HUES6 (cell line): ENCODE measurements around the gene MAP3K12.
"Not testable (repeated sequence)": the region's sequence is repeated elsewhere in the genome, so short reads cannot be mapped to it uniquely, and the experiment has no call there.

Experiments
- H3K27ac ChIP-seq: 2 replicates; pipeline ENCODE4 v1.7.0; 2013; ENCODE audit warnings: low read depth, mild to moderate bottlenecking, low read length, inconsistent platforms
- H3K27me3 ChIP-seq: 2 replicates; pipeline ENCODE4 v1.6.1; 2013; ENCODE audit warnings: low read length; ENCODE audit not compliant: control insufficient read depth, insufficient read depth
- H3K36me3 ChIP-seq: 2 replicates; pipeline ENCODE4 v1.6.1; 2013; ENCODE audit warnings: low read length; ENCODE audit not compliant: control insufficient read depth, insufficient read depth
- H3K4me1 ChIP-seq: 2 replicates; pipeline ENCODE4 v1.6.1; 2013; ENCODE audit warnings: low read length; ENCODE audit not compliant: control insufficient read depth, insufficient read depth
- H3K4me3 ChIP-seq: 2 replicates; pipeline ENCODE4 v1.5.1; 2013; ENCODE audit warnings: low read depth, low read length
- H3K9ac ChIP-seq: one replicate; pipeline ENCODE4 v1.6.1; 2013; ENCODE audit warnings: mild to moderate bottlenecking, low read length
- H3K9me3 ChIP-seq: 2 replicates; pipeline ENCODE4 v1.6.1; 2013; ENCODE audit warnings: low read depth, low read length; ENCODE audit not compliant: control insufficient read depth, insufficient read depth

Gene MAP3K12

GRCh38 chr12:53486736-53487487 lies 12.3 kb downstream of the MAP3K12 start:
- H3K27ac ChIP-seq, result no peak overlapping the region
- no peak overlapping the region for H3K4me3 ChIP-seq
- no peak overlapping the region for H3K9ac ChIP-seq
- peaks cover 59% of the 10 kb centered on the region for H3K36me3 ChIP-seq
- H3K27me3 ChIP-seq, result no peaks in the 10 kb centered on the region
- peaks cover under 1% of the 10 kb centered on the region; the same call in 1 of the 2 replicates for H3K4me1 ChIP-seq
- no peaks in the 10 kb centered on the region for H3K9me3 ChIP-seq

- Histone ChIP-seq H3K27me3 (no peaks in the 10 kb centered on the region), H3K36me3 (peaks cover 67% of the 10 kb centered on the region), H3K9ac (no peak overlapping the region), H3K27ac (no peak overlapping the region), H3K9me3 (no peaks in the 10 kb centered on the region), H3K4me1 (peaks cover 2% of the 10 kb centered on the region), H3K4me3 (no peak overlapping the region)
These were observed 13.1 kb downstream of the MAP3K12 start for GRCh38 chr12:53485955-53486735.

GRCh38 chr12:53484686-53485575 lies 14.3 kb downstream of the MAP3K12 start:
- peaks cover 78% of the 10 kb centered on the region for H3K36me3 ChIP-seq

GRCh38 chr12:53483979-53484377 lies 15.3 kb downstream of the MAP3K12 start:
- Histone ChIP-seq H3K9ac (no peak overlapping the region), H3K27ac (no peak overlapping the region), H3K4me1 (peaks cover 10% of the 10 kb centered on the region), H3K27me3 (no peaks in the 10 kb centered on the region), H3K4me3 (no peak overlapping the region), H3K9me3 (no peaks in the 10 kb centered on the region), H3K36me3 (peaks cover 87% of the 10 kb centered on the region)

More at GRCh38 chr12:53484686-53485575, 14.3 kb downstream of the MAP3K12 start:
- H3K9ac ChIP-seq, result no peak overlapping the region
- peaks cover 6% of the 10 kb centered on the region for H3K4me1 ChIP-seq
- H3K27ac ChIP-seq, result no peak overlapping the region
- H3K4me3 ChIP-seq, result no peak overlapping the region
- H3K9me3 ChIP-seq, result no peaks in the 10 kb centered on the region
- H3K27me3 ChIP-seq, result no peaks in the 10 kb centered on the region

GRCh38 chr12:53483225-53483978 lies 15.9 kb downstream of the MAP3K12 start:
- Histone ChIP-seq H3K27ac (no peak overlapping the region), H3K9ac (no peak overlapping the region), H3K36me3 (peaks cover 93% of the 10 kb centered on the region), H3K27me3 (no peaks in the 10 kb centered on the region), H3K4me3 (no peak overlapping the region), H3K4me1 (peaks cover 10% of the 10 kb centered on the region), H3K9me3 (no peaks in the 10 kb centered on the region)

GRCh38 chr12:53482626-53483168 lies 16.6 kb downstream of the MAP3K12 start:
- Histone ChIP-seq H3K4me1 (peaks cover 10% of the 10 kb centered on the region), H3K27me3 (no peaks in the 10 kb centered on the region), H3K9ac (no peak overlapping the region), H3K9me3 (no peaks in the 10 kb centered on the region), H3K4me3 (no peak overlapping the region), H3K27ac (no peak overlapping the region), H3K36me3 (peaks cover 95% of the 10 kb centered on the region)

GRCh38 chr12:53481939-53482586 lies 17.2 kb downstream of the MAP3K12 start:
- no peak overlapping the region for H3K27ac ChIP-seq
- H3K36me3 ChIP-seq, result peaks cover 94% of the 10 kb centered on the region

GRCh38 chr12:53481458-53481857 lies 17.8 kb downstream of the MAP3K12 start:
- not testable (repeated sequence) for H3K27ac ChIP-seq, H3K9ac ChIP-seq, H3K4me3 ChIP-seq, H3K9me3 ChIP-seq, H3K27me3 ChIP-seq
- H3K4me1 ChIP-seq, result peaks cover 12% of the 10 kb centered on the region
- peaks cover 94% of the 10 kb centered on the region for H3K36me3 ChIP-seq

More at GRCh38 chr12:53481939-53482586, 17.2 kb downstream of the MAP3K12 start:
- H3K9ac ChIP-seq, result no peak overlapping the region
- H3K9me3 ChIP-seq, result no peaks in the 10 kb centered on the region
- no peaks in the 10 kb centered on the region for H3K27me3 ChIP-seq
- H3K4me3 ChIP-seq, result no peak overlapping the region
- H3K4me1 ChIP-seq, result peaks cover 10% of the 10 kb centered on the region

- Histone ChIP-seq H3K4me1 (peaks cover 15% of the 10 kb centered on the region), H3K9me3 (no peaks in the 10 kb centered on the region), H3K27ac (no peak overlapping the region), H3K4me3 (no peak overlapping the region), H3K36me3 (peaks cover 95% of the 10 kb centered on the region), H3K27me3 (no peaks in the 10 kb centered on the region), H3K9ac (no peak overlapping the region)
These were observed 18.5 kb downstream of the MAP3K12 start for GRCh38 chr12:53480491-53481442.
